ENCODE data around the gene GRIN3B. TPM values are rescaled to one million over a fixed set of nuclear protein-coding genes. Genes with fewer than 3 reads are reported as not detected.
A peak's percentile ranks its signal among the peaks of the same experiment; 100 is the strongest.

The GRIN3B gene
- total and polyA plus RNA-seq, 9 of the 15 experiments (the other 6 are each of a cell fraction or from before 2014, with no cell fraction given): 0.06 to 0.95 (median 0.19) TPM; not detected in 6

DNA sequence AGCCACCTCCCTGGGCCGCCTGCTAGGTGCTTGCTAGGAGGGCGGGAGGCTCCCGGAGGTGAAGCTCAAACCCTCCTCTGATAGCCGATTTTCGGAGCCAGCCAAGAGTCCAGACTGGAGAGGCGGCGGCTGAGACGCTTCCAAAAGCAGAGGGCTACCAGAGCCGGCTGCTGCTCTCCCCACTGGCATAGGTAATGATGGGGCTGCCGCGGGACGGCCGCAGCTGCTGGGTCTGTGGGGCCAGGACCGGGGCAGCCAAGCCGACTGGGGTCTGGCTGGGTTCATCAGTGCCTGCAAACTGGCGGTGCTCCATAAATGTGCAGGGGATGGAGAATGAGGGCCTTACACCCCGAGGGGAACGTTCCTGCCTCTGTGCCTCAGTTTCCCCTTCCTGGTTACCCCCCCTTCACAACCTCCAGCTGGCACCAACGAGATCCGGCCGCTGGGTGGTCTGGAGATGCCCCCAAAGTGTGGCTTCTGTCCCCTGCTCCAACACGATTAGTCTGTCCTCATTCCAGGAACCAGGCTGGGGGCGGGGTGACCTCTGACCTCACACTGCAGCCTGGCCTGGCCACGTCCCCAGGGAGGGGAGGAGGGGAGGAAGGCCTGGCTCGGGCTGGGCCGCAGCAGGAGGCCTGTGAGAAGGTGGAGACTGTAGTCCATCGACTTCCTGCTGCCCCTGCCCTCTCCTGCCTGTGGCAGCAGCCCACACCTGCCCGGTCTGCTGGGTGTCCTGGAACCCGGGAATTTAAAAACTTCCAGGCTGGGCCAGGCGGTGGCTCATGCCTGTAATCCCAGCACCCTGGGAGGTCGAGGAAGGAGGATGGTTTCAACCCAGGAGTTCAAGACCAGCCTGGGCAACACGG lies 19.9 kb upstream of the GRIN3B start (continued):
- TF ChIP-seq ASH1L (IDR thresholded peaks at IDR 0.05; ENCODE audit: borderline replicate concordance, low read depth, partially characterized antibody): no peak
- TF ChIP-seq TCF3 (CRISPR knock-in tag; IDR thresholded peaks at IDR 0.05): peak; percentile 70
- TF ChIP-seq GATAD2B (IDR thresholded peaks at IDR 0.05; ENCODE audit: borderline replicate concordance): peak; percentile 58; the same call in 1 of the 2 replicates
- TF ChIP-seq CREM (IDR thresholded peaks at IDR 0.05; ENCODE audit: low read depth): peak; percentile 90
- TF ChIP-seq NCOR1 (IDR thresholded peaks at IDR 0.05): peak; percentile 79
- peak; percentile 76 for TF ChIP-seq DACH1 (IDR thresholded peaks at IDR 0.05; ENCODE audit: partially characterized antibody)
- TF ChIP-seq ZNF551 (CRISPR knock-in tag; IDR thresholded peaks at IDR 0.05): no peak
- TF ChIP-seq, protein P1, sequence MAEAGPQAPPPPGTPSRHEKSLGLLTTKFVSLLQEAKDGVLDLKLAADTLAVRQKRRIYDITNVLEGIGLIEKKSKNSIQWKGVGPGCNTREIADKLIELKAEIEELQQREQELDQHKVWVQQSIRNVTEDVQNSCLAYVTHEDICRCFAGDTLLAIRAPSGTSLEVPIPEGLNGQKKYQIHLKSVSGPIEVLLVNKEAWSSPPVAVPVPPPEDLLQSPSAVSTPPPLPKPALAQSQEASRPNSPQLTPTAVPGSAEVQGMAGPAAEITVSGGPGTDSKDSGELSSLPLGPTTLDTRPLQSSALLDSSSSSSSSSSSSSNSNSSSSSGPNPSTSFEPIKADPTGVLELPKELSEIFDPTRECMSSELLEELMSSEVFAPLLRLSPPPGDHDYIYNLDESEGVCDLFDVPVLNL (CRISPR knock-in tag; IDR thresholded peaks at IDR 0.05; ENCODE audit: low read depth): no peak
- TF ChIP-seq SMAD4 (CRISPR knock-in tag; conservative IDR thresholded peaks at IDR 0.05): peak; percentile 95
- no peak for TF ChIP-seq OTX1 (CRISPR knock-in tag; IDR thresholded peaks at IDR 0.05)
- TF ChIP-seq GABPB2 (CRISPR knock-in tag; conservative IDR thresholded peaks at IDR 0.05): no peak
- no peak for TF ChIP-seq HLTF (IDR thresholded peaks at IDR 0.05)
- TF ChIP-seq SIX5 (IDR thresholded peaks at IDR 0.05; ENCODE audit: borderline replicate concordance in 1 of 2, insufficient read depth in 1 of 2, low read depth in 1 of 2, low read length in 2 of 2): no peak
- TF ChIP-seq RFX1 (IDR thresholded peaks at IDR 0.05): no peak
- TF ChIP-seq SAFB (IDR thresholded peaks at IDR 0.05; ENCODE audit: borderline replicate concordance, low read depth, low read length): no peak
- TF ChIP-seq, protein P2, sequence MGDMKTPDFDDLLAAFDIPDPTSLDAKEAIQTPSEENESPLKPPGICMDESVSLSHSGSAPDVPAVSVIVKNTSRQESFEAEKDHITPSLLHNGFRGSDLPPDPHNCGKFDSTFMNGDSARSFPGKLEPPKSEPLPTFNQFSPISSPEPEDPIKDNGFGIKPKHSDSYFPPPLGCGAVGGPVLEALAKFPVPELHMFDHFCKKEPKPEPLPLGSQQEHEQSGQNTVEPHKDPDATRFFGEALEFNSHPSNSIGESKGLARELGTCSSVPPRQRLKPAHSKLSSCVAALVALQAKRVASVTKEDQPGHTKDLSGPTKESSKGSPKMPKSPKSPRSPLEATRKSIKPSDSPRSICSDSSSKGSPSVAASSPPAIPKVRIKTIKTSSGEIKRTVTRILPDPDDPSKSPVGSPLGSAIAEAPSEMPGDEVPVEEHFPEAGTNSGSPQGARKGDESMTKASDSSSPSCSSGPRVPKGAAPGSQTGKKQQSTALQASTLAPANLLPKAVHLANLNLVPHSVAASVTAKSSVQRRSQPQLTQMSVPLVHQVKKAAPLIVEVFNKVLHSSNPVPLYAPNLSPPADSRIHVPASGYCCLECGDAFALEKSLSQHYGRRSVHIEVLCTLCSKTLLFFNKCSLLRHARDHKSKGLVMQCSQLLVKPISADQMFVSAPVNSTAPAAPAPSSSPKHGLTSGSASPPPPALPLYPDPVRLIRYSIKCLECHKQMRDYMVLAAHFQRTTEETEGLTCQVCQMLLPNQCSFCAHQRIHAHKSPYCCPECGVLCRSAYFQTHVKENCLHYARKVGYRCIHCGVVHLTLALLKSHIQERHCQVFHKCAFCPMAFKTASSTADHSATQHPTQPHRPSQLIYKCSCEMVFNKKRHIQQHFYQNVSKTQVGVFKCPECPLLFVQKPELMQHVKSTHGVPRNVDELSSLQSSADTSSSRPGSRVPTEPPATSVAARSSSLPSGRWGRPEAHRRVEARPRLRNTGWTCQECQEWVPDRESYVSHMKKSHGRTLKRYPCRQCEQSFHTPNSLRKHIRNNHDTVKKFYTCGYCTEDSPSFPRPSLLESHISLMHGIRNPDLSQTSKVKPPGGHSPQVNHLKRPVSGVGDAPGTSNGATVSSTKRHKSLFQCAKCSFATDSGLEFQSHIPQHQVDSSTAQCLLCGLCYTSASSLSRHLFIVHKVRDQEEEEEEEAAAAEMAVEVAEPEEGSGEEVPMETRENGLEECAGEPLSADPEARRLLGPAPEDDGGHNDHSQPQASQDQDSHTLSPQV (IDR thresholded peaks at IDR 0.05): peak; percentile 96
- TF ChIP-seq, protein P3, sequence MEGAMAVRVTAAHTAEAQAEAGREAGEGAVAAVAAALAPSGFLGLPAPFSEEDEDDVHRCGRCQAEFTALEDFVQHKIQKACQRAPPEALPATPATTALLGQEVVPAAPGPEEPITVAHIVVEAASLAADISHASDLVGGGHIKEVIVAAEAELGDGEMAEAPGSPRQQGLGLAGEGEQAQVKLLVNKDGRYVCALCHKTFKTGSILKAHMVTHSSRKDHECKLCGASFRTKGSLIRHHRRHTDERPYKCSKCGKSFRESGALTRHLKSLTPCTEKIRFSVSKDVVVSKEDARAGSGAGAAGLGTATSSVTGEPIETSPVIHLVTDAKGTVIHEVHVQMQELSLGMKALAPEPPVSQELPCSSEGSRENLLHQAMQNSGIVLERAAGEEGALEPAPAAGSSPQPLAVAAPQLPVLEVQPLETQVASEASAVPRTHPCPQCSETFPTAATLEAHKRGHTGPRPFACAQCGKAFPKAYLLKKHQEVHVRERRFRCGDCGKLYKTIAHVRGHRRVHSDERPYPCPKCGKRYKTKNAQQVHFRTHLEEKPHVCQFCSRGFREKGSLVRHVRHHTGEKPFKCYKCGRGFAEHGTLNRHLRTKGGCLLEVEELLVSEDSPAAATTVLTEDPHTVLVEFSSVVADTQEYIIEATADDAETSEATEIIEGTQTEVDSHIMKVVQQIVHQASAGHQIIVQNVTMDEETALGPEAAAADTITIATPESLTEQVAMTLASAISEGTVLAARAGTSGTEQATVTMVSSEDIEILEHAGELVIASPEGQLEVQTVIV (CRISPR knock-in tag; IDR thresholded peaks at IDR 0.05; ENCODE audit: borderline replicate concordance): no peak
- no peak for TF ChIP-seq PRMT5 (CRISPR knock-in tag; IDR thresholded peaks at IDR 0.05)
- TF ChIP-seq ZNF668 (CRISPR knock-in tag; IDR thresholded peaks at IDR 0.05): no peak; the same call in 1 of the 2 replicates
- TF ChIP-seq JUN (IDR thresholded peaks at IDR 0.05; ENCODE audit: borderline replicate concordance, low read depth, low read length): peak; percentile 45; the same call in 1 of the 2 replicates
- peak; percentile 90; the same call in 1 of the 2 replicates for TF ChIP-seq JUN (CRISPR knock-in tag; IDR thresholded peaks at IDR 0.05; ENCODE audit: borderline replicate concordance)

All from K562 (cell line).